ENCODE results near the gene GALNT7.

Gene GALNT7

DNA sequence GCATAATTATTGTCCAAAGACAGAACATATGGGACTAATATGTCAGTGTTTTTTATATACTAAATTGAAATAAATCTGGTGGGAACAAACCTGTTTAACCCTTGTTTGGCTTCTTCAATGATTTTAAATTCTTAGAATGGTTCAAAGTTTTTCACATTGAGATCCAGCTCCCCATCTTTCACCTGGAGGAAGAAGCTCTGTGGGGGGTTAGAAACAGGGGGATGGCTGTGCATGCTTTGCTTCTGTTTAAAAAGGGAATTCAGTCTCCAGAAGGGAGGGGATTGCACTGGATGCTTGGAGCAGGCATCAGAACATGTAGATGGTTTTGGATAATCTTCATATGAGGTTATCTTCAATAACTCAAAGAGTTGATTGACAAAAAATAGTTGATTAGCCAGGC lies 72.1 kb downstream of the GALNT7 start:
- no peak for DNase-seq

DNA sequence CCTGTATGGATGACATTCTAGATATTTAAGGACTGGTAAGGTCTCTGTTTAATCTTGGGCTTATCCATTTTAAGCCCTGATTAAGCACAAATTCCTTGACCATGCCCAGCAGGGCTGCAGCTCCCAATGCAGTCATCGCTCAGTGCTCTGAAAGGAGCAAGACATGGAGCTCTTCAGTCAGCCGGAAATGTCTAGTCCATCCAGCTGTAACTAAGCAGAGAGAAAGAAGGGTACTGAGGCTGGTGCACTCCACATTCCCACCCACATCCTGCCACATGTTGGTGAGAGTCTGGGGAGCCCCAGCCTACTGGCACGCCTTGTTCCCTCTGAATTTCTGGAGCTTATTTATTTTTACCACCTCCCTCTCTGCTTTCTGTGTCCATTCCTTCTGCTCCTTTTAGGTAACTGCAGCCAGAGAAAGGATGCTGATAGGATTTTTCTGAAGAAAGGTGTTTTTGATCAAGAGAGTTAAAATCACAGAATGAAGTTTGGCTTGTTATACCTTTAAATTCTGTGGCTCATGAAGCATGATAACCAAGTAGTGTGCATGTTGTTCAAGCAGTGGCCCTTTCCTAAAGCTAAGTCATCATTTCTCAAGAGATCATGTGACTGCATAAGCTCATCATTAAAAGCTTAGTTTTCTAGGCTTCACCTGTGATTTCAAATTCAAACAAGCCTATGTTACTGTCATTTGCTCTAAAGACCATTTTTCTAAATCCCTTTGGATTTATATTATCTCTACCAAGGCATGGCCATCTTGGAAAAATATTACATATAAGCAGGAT lies 74.0 kb downstream of the GALNT7 start:
- DNase-seq = no peak

DNA sequence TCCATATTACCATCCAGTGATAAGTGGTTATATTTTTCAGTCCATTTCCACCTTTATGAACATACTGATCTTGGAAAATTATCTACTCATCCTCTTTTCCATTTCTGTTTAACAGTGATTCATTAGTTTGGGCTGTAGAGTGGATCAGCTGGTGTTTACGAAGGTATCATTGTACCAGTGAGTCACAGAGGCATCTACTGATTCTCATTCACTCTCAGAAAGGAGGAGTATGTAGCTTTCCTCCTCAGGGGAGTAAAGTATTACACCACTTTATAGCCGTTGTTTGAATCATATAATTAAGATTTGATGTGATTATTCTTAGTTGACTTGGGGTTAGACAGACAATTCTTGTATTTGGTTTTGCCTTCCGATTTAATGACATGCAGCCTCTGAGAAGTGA lies 74.7 kb downstream of the GALNT7 start:
- no peak for DNase-seq

DNA sequence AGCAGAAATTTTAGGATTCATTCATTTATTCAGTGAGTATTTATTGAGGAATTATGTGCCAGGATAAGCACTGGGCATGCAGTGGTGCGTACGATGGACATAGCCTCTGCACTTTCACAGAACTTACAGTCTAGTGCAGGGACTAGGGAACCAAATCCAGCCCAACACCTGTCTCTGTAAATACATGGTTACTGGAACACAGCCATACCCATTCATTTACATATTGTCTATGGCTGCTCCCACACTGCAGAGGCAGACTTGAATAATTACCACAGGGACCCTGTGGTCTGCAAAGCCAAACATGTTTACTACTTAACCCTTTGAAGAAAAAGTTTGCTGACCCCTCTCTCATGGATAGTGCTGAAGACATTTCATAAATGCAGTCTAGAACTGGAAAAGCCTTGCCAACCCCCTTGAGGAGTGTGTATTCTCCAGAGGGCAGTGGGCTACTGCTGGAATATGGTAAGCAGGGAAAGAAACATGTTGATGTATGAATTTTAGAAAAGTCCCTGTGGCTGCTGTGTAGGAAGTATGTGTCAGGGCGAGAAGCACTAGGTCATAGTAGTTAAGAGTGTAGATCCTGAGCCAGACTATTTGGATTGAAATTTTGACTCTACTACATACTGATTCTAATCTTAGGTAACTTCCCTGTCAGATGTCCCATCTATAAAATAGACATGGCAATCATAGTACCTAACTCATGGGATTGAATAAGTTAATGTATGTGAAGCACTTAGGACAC lies 75.5 kb downstream of the GALNT7 start:
- DNase-seq = no peak

DNA sequence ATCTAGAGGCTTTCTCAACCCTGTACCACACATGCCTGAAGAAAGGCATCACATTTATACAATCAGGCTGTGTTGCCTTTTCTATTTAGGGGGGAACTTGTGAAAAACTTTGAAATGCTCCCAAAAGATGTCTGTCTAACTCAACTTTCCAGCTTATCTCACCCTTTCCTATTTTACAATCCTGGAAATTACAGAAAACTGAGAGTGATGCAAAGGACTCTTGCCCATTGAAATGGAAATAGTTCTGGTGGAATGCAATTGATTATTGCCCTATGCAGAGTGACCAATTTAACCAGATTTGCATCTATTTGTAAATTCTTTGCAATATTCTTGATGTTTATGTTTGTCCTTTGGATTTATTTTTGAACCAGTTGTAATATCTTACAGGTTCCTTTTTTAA lies 77.3 kb downstream of the GALNT7 start:
- DNase-seq = no peak

DNA sequence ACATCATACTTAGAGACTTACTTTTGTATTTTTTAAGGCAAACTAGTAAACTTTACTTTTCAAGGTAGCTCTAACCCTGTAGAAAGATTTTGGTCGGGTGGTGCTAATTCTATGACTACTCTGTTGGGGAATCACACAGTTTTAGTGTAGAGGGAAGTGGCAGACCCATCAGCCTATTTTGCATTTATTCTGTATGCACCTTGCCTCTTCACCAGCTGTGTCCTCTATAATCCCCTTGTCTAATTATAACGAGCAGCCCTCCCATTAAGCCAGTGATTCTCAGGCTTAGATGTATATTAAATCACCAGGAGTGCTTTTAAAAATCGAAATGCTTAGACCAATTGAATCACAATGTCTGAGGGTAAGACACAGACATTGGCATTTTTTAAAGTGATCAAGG lies 78.1 kb downstream of the GALNT7 start:
- no peak for DNase-seq

DNA sequence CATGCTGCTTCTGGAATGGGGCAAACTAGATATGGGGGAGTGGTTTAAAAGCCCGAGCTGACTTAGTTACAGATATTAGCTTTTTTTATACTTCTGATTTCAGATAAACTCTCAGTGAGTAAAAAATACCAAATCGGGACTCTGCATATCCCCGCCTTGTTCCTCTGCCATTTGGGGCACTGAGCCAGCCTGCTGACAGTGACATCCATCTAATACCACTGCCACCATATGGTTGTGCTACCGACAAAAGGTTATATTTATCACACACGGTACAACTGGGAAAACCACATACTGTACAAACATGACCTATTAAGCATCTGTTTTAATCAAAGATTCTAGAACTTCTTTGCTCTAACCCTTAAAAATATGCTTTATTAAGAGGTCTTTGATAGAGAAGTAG lies 78.7 kb downstream of the GALNT7 start:
- DNase-seq = no peak

DNA sequence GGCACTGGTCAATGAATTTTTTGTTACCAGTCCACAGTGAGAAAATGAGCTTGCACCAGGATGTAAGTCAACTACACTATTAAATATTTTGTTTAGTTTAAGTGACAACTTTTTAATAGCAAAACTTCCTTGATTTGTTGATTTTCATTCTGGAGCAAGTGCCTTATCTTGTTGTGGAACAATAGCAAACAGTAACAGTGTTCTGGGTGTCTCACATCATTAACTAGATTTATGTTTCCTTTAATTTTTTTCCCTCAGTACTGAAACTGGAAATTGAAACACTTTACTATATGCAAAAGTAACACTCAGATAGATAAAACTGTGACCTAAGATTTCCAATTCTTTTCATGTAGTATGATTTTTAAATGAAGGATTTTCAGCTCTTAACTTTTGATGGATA lies 80.1 kb downstream of the GALNT7 start:
- DNase-seq = no peak

DNA sequence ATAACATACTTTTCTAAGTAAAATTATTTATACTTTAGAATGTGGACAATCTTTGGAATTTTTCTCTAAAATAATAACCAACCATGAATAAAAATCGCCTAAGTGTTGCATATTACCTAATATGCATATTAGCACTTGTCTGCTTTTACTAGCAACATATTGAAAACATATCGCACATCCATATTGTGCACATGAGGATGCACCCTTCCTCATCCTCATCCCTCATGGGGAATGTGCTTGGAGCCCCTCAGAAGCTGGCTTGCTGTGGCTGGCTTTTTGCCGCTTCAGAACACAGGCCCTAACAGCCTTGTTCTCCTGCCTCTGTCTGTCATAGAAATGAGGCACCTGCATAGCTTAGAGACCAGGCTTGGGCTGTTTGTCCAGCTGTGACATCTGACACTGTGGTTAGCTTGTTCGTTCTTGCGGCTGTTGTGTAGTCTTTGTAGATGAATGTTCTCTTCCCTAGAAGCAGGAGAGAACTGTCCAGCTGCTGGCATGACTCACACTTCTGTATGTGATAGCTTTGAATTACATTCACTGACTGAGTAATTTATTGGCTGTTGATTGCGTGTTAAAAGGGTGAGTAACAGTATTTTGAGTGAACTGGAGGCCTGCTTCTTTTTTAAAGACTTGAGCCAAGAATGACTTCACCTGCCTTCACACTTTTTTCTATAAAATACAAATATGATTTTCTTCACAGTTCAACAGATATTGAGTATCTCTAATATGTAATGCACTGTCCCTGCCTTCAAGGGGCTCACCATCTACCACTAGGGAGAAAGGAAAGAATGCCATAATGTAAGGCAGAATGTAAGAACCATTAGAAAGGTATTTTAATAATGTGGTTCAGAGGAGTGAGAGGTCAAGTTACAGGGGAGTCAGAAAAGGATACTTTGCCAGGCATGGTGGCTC lies 83.7 kb downstream of the GALNT7 start:
- DNase-seq = peak; percentile 27

DNA sequence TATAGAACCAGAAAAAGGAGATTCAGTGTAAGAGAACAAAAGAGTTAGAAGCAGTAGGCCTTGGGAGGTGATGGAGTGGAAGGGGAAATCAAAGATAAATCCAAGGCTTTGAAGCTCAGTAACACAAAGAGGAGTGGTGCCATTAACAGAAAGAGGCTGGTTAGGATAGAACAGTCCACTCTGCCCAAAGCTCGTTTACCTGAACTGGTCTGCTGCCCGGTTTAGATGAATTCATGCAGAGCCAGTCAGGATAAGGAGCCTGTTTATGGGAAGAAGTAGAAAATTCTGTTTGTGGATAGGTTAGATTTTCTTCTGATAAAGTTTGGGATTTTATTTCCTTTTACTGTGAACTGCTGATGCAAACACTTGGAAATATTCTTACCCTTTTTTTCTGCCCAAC lies 85.0 kb downstream of the GALNT7 start:
- DNase-seq = no peak

DNA sequence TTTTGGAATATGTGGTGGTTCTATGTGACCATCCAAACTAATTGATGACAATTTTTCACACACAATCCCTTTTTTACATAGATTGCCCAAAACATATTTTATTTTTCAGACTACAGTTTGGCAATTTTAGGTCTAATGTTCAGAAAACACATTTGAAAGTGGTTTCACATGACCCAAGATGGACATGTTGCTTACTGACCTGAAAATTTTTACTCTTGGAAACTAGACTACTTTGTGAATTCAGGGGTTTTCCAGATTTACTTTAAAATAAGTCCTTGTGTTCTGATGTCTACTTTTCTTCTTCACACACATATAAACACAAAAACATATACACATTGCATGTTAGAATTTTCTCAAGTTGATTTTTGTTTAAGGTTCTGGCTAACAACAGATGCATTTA lies 86.0 kb downstream of the GALNT7 start:
- no peak for DNase-seq

DNA sequence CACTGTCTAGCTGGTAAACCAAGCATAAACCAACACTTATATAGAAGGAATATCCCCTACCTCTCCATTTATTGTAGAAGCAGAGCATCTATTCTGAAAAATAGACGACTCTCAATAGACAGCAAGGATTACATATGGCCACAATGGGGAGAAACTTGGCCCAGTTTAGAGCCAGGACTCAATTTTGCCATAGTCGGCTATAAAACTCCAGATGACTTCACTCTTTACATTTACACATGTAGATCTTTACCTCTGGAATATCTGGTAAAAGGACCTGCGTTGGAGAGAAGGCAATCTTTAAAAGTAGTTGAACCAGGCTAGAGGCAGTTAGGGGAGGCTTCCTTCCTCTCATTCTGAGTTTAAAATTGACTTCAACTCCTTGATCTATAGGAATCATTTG lies 88.2 kb downstream of the GALNT7 start:
- DNase-seq = no peak

DNA sequence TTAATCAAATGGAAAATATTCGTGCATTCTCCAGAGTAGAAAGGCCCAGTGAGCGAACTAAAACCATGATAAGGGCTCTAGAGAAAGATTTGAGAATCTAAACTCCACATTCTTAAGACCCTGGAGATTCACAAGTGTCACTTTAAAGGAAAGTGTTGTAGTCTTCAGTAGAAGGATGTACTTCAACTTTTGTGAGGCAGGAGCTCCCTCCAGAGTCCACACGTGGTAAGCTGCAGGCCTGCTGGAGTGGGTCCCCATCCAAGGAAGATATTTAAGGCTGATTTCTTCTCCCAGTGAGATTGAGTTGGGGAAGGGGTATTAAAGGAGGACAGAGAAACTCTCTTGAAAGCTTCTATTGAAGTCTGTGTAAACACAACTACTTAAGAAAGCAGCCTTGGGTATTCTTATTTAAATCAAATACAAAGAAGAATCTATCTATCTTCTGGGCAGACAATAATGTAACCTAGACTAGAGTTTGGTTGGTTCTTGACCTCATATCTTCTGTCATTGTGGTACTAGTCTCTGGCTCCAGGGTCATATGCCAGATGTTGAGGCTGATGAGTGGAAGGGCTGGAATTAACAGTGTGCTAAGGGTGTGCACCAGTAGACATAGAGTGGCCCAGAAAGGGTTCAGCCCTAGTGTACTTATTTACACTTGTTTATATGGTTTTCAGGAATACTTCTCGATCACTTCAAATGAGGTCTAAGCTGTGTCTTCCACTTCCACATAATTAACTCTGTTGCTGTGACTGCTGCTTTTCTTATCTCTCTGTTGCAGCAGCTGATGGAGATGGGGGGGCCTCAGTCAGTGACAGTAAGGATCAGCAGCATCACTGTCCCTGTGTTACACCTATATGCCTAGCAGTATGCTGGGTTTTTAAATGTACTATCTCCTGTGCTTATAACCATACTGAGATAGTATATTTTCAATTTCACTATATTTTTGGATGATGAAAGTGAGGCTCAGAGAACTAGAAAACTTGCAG lies 89.4 kb downstream of the GALNT7 start:
- peak; percentile 55 for DNase-seq

DNA sequence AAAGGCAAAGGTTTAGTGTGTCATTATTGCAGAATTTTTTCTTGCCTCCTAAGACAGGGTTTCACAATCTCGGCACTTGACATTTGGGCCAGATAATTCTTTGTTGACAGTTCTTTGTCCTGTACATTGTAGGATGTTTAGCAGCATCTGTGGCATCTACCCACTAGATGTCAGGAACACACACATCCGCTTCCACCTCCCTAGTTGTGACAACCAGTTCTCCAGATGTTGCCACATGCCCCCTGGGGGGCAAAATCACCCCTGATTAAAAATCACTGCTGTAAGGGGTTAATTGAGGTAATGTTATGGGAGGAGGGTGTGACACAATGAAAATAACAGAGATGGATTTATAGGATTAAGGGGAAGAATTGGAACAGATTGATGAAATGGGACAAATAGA lies 90.3 kb downstream of the GALNT7 start:
- no peak for DNase-seq

DNA sequence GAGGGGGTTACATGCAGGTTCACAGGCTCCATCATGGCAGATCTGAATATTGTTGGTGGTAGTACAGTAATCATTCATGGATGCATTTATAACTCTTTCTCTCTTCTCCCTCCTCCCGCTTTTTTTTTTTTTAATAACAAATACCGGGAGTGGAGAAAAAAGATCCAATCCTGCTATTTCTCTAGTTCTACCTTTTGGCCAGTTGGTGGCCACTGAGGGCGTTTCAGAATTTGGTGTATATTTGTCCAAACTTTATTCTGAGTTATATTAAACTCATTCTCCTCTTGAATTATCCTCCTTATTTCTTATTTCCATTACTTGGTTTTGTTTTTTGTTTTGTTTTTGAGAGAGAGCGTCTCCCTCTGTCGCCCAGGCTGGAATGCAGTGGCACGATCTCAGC lies 90.7 kb downstream of the GALNT7 start:
- no peak for DNase-seq

DNA sequence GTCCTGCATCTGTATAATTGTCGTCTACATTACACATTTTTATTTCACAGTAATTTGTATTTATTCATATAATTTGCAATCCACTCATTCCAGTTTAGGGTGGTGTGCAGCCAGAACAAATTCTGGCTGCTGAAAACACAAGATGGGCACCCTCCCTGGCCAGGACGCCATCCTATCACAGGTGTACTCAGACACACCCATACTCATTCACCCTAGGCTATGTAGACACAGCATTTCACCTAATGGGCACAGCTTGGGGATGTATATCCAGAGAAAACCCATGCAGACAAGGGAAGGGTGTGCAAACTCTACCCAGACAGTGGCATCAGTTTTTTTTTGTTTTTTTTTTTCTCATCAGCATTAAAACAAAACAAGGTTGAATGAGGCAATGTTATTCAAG lies 92.4 kb downstream of the GALNT7 start:
- DNase-seq = no peak

DNA sequence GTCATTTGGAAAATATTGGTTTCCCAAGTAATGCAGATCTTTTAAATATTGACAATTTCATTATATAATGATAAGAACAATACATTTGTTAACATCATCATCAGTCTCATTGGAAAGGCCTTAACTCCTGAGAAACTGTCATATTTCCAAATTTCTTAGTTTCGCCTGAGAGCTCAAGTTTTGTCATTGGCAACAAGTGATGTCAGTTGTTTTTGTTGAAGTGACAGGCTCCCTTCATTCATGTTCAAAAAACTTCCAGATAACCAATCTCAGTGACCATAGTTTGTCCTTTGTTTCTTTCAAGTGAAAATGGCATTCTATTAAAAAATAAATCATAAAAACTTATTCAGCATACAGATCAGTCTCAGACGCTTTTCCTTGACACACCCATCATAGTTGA lies 93.8 kb downstream of the GALNT7 start:
- DNase-seq = no peak

DNA sequence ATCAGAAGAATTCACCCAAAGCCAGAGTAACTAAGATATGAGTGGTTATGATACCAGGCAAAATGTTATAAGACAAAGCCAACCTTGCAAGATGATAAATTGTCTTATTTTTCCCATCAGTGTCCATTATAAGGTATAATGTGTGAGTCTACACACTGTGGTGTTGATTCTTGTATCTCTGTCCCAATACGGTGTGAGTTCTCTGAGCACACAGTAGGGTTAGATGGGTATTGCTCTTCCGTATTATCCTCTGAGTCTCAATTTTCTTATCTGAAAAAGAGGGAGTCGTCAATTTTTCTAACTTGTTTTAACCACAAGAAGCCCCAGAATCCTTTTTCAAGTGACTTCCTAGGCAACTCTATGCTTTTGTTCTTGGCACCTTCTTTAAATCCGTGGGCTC lies 95.6 kb downstream of the GALNT7 start:
- no peak for DNase-seq

DNA sequence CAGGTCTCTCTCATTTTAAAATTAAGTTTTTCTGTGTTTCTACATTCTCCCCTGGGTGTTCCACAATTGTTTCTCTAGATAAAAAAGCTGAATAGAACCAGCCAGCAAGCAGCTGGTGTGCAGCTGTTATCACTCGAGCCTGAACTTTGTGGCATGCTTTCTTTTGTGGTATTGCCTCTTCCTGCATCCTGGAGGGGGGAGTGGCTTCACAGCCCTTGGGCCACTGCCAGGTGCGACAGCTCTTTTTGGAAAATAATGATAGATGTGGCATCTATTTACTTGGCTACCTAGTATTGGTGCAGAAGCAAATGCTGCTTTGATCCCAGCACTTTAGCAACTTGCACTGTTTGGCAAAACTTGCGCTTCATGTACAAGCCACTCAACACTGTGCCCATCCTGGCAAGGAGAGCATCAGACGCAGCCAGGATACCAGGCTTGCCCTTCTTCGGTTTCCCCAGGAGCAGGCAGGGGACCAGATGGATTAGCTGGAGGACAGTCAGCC lies 96.1 kb downstream of the GALNT7 start:
- peak; percentile 38 for DNase-seq

DNA sequence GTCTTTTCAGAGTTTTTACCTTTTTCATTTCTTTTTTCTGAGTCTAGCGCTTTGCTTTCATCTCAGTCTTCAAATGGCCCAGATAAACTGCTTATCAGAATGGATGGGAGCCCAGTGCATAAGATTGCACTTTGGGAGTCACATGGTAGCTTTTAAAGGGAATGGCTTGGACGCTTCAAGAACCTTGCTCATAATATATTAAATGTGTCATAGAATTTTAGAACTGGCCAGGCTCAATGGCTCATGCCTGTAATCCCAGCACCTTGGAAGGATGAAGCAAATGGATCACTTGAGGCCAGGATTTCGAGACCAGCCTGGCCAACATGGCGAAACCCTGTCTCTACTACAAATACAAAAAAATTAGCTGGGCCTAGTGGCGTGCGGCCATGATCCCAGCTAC lies 97.1 kb downstream of the GALNT7 start:
- DNase-seq = no peak

DNA sequence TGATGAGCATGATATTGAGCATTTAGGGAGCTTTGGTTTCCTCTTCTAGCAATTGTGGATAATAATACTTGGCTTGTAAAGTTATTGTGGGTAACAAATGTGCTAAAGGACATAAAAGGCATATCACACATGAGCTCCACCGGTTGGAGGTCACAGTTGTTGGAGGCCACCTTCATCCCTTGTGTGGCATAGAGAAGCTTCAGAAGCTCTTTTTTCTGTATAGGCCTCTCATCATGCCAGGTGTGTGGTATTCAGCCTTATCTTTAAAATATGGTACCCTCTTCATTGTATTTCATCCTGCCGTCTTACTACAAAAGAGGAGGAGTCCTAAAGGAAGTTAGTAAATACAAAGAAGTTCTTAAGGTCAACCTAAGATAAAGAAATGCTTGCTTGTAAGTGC lies 99.1 kb downstream of the GALNT7 start:
- no peak for DNase-seq

DNA sequence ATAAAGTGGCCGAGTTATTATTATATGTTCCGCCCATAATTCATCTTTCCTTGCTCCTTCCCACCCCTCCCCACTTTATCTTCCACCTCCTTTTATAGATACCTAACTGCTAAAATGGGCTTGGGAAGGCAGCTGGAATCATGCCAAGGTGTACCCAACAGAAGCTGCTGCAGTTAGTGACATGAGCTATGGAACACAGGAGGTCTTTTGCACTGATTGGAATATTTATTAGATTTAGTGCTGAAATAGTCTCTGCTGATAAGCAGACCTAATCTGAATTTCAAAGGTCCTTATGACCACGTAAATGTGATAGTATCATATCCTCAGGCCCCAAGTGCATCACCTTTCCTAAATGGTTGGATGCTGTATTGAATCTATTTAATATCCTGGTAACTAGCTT lies 100.7 kb downstream of the GALNT7 start:
- DNase-seq = no peak

Measured in stimulated activated CD4-positive, alpha-beta T cell treated with anti-CD3 and anti-CD28 coated beads, Interleukin-15, amount 100 ng/mL, for 24 hours (primary cell).